Activated CD8-positive, alpha-beta memory T cell treated with anti-CD3 and anti-CD28 coated beads for 4 hours (primary cell): ENCODE measurements around the gene DUS1L.
A peak's percentile ranks its signal among the peaks of the same experiment; 100 is the strongest.

Source experiments
- DNase-seq, 2 donors: peaks; one replicate each; pipeline ENCODE4 v3.0.0-alpha.2; 2020; ENCODE audit warnings: low read depth in 2 of 2

The DUS1L gene

GRCh38 chr17:82100502-82101298, 35.1 kb upstream of the DUS1L start:
- no peak for DNase-seq

DNA sequence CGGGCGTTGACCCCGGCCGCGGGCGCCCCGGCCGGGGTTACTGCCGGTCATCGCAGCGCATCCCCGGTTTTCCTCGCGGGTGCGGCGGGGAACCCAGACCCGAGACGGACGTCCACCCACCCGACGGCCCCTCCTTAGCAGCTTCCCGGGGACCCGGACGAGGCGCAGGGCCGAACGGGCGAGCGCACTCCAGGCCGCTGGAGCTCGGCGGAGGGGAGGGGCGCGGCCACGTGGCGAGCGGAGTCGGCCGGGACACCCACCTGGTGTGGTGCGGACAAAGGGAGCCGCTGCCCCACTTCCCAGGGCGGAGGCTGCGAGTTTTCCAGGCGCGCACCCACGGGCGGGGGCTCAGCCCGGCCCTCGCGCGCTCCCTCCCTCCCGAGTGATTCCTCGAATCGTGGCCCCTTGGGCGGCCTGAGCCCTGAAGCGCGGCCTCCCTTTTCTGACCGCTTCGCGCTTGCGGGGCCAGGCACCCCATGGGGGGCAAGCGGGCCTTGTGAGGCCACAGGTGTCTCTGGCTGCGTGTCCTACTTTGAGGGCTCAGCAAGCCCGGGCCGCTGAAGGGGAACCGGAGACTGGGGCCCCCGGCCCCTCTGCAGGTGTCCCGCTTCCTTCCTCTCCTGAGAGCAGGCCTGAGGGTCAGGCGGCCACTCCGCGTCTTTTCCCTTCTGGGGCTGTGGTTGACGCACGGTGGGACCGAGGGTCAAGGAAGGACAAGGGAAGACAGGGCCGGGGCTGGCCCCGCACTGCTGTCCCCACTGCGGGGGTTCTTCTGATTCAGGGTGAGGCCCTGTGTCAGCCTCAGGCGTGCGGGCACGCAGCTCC, 33.5 kb upstream of the DUS1L start:
- no peak for DNase-seq

- DNase-seq, result peak; percentile 83 to 84
Measured at GRCh38 chr17:82098169-82098938, 32.8 kb upstream of the DUS1L start, which contains the start of gene FASN. TSS of gene FASN (minus strand) at chr17:82098236. CDS start at chr17:82096445, 1,791 bp downstream.

DNA sequence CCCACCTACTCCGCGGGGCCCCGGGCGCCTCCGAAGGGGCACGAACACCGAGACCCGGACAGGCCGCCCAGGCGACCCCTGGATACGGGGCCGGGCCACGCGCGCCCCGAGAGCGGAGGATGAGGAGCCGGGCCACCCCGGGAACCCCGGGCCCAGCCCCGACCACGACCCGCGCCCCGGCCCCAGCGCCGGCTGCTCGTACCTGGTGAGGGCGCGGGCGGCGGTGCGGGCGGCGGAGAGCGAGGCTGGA, 32.2 kb upstream of the DUS1L start:
- DNase-seq, result peak in 1 of 2 donors; percentile 48

DNA sequence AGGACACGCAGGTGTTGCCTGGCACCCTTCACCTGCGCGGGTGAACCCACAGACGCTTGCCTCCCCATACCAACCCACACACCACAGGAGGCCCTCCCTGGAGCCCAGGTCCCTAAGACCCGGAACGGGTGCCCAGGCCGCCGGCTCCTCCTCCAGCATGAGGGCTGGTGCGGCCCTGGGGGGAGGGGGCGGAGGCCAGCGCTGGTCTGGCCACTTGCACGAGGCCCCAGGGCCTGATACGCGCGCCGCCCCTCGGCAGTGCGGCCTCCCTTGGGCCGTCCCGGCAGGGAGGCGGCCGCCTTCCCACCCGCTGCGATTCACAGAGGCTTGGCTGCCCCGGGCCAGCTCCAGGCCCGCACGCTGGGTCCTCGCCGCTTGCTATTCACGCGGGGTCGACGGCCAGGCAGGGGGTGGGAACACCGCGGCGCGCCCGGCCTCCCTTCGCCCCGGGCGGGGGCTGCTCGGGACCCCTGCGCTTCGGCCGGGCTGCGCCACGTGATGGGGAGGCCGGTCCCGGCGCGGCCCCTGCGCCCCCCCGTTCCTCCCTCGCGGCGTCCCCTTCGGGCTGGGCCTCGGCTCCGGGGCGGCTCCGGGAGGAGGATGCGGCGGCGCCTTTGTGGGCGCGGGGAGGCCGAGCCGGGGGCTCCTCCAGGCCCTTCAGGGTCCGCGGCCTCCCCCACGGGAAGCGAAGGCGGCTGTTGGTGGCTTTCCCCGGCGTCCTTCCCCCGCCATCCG, 31.7 kb upstream of the DUS1L start:
- DNase-seq, result peak in 1 of 2 donors; percentile 28

GRCh38 chr17:82096709-82097183, 31.1 kb upstream of the DUS1L start:
- DNase-seq, result no peak

DNA sequence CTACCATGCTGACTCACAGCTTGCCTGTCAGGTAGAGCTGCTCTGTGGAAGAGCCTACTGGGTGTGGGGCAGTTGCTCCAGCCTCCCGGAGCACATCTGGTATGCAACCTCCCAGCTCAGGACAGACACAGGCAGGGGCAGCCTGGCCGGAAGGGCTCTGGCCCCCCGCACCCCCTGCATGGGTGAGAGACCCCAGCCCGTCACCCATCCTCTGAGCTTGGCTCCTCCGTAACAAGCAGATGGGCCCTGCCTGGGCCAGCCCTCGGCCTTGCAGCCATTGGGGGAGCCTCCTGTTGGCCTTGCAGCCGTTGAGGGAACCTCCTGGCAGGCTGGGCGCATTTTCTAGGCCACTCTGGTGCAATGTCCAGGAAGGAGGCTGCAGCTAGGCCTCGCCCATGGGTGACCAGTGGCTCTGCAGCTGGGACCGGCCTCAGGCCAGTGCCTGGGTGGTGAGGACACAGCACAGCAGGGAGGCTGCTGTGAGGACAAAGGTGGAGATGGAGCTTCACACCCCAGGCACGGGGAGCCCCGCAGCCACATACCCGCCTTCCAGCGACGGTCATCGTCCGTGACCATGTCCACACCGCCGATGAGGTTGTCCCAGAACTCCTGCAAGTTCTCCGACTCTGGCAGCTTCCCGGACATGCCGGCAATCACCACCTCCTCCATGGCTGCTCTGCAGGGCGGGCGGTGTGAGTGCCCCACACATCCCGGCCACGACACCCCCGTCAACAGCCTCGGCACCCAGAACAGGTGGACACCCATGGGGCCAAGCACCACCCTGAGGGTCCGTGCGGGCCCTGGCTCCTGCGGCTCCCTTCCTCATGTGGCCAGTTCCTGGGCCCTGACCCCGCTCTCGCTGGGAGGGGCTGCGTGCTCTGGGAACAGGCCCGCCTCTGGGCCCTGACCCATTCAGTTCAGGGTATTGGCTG, 30.4 kb upstream of the DUS1L start:
- DNase-seq, result no peak

DNA sequence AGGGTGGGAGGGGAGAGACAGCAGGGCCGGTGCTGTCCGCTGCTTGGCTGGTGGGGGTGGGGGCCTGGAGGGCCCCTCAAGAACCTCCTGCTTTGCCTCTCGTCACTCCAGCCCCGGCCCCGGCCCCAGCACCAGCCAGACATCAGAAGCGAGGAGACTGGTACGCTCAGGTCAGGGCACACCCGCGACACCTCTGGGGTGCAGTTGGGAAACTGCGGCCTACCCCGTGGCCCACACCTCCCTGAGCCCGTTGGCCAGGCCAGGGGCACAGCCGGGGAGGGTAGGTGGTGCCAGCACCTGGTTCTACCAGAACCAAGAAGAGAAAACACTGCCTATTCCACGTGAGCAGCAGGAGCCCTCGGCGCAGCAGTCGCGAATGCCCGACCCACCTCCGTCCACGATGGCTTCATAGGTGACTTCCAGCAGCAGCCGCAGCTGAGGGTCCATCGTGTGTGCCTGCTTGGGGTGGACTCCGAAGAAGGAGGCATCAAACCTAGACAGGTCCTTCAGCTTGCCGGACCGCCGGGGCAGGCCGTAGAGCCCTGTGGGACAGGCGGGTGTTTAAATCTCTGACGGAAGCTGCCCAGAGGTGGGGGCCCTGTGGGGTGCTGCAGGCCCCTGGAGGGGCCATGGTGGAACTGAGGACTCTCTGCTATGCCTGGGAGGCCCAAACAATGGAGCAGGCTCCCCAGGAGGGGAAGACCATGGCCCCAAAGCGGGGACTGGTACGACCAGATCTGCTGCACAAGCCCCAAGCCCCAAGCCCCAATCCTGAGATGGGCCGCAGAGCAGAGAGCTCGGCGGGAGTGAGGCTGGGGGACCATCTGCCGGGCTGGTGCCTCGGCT, 29.6 kb upstream of the DUS1L start:
- no peak for DNase-seq

DNA sequence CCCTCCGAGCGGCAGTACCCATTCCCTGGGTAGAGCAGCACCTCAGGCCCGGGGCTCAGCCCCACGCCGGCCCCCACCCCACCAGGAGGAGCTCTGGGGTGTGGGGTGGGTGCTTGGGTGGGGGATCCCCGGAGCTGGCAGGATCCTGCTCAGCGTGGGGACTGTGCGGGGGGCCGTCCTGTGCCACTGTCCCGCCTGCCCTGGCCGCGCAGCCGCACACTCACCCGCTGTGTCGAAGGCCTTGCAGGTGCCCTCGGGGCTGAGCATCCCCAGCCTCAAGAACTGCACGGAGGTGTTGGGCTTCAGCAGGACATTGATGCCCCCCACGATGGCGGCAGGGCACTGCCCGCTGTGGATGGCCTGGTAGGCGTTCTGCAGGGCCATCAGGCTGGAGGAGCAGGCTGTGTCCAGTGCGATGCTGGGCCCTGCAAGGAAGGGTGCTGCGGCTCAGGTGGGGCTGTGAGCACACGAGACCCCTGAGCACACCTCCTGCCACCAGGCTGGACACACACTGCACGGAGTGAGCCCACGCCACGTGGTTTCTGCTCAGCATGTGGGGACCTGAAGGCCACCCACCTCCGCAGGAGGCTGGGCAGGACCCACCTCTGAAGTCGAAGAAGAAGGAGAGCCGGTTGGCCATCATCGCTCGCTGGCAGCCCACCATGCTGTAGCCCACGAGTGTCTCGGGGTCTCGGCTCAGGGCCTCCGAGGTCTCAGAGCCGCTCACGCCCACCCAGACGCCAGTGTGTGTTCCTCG, 27.6 kb upstream of the DUS1L start:
- DNase-seq, result no peak

- no peak for DNase-seq
Measured at GRCh38 chr17:82092628-82092994, 27.0 kb upstream of the DUS1L start.

DNA sequence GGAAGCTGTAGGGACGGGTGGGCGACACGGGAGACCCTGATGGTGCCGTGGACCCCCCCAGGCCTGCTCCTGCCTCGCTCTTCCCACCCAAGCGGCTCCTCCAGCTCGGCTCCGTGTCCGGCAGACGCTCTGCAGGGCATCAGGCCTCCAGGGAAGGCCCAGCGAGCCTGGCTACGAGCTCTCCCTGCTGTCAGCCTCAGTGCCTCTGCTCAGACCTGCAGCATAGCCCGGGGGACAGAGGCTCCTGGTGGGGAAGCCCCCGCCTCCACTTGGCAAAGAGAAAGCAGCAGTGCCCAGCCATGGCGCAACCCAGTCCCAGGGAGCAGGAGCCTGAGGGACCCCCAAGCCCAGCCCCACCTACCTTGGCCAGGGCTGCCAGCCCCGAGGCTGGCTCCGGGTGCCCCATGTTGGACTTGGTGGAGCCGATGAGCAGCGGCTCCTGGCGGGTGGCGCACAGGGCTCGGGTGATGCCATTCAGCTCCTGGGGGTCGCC, 26.5 kb upstream of the DUS1L start:
- no peak for DNase-seq

DNA sequence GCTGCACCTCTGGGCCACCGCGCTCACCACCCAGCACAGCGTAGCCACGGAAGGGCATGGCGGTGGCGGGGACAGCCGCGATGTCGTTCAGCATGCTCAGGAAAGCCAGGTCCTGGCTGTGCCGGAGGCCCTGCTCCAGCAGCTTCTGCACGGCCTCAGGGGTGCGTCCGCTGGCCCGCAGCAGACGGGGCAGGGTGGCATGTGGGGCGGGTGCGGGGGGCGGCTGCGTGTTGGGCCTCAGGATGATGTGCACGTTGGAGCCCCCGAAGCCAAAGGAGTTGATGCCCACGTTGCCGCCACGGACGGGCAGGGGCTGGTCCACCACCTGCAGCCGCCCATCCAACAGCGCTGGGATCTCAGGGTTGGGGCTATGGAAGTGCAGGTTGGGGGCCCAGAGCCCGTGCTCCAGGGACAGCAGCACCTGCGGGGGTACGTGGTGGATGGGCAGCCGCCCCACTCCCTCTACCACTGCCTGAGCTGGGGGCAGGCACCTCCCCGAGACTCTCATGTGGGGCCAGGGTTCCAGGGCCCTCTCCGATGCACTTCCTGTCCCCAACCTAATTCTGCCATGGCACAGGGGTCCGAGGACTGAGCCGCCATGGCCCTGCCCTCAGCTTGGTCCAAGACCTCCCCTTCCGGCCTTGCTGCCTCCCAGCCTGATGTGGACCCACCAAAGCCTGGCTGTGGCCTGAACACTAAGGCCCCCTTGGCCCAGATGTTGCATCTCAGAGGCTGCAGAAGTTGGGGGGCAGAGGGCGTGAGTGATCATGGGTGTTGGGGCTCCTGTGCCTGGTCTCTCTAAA, 25.9 kb upstream of the DUS1L start:
- DNase-seq, result no peak

- no peak for DNase-seq
Measured at GRCh38 chr17:82090549-82091263, 25.1 kb upstream of the DUS1L start.

DNA sequence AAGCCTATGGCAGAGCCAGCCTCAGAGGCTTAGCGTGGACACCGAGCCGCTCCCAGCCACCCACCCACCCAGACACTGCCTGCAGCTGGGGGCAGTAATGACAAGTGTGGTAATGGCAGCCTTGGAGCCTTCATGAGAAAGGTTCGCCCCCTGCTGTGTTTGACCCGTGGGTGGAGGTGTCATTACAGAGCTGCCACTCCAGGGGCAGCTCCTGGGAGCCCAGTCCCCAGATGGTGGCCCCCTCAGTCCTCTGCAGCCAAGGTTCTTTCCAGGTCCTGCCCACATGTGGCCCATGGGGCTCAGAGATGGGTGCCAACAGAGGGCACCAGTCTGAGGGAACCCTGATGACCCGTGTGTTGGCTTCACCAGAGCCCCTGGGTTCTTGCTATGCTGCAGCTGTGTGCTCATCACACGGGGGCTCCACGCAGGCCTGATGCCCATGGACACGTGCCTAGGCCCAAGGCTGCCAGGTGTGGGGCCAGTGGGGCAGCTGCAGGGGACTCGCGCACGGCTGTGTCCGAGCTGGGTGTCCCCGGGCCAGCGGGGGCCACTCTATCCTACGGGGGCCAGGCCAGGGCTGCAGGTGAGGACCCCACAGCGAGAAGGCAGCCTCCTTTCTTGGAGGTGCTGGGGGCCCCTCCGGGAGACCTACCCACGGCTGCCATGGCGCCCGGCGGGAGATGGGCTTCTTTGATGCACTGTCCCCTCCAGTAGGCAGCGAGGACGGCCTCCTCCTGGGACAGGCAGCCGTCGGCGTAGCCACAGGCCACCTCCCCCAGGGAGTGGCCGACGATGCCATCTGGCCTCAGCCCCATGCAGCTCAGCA, 24.3 kb upstream of the DUS1L start:
- no peak for DNase-seq

GRCh38 chr17:82088838-82089722, 23.5 kb upstream of the DUS1L start:
- no peak for DNase-seq
